Uterus (tissue), 2 donors: ENCODE data around the gene CLDN11.

Source experiments
- CTCF ChIP-seq, 4 experiments: fragments of 200-600 bp in 2 of 4; fragments of 450-650 bp in 2 of 4; sonication (generic) in 2 of 4; IDR thresholded peaks; one replicate each; pipeline ENCODE4 v1.5.1; 2016 to 2019; ENCODE audit warnings: antibody characterized with exemption in 4 of 4, mild to moderate bottlenecking in 2 of 4, moderate library complexity in 1 of 4
- POLR2A ChIP-seq, 2 donors: fragments of 450-650 bp; IDR thresholded peaks; one replicate each; pipeline ENCODE4 v1.6.1; 2016; ENCODE audit warnings: antibody characterized with exemption in 2 of 2, mild to moderate bottlenecking in 1 of 2, moderate library complexity in 1 of 2

GRCh38 chr3:170480111-170480510, 61.4 kb downstream of the CLDN11 start:
- no peak for TF ChIP-seq POLR2A (IDR thresholded peaks at IDR 0.05)
- TF ChIP-seq CTCF (IDR thresholded peaks at IDR 0.05), result no peak
